Naive thymus-derived CD4-positive, alpha-beta T cell (primary cell): ENCODE results near the gene KIF16B. TPM values are rescaled to one million over a fixed set of nuclear protein-coding genes. Genes with fewer than 3 reads are reported as not detected.

Source experiments
- ATAC-seq: fragments of 150-1000 bp; cut with Tn5 transposase; 2 replicates; pipeline ENCODE4 v1.10.0; 2021; ENCODE audit warnings: mild to moderate bottlenecking, moderate library complexity
- CTCF ChIA-PET: fragments of 350-600 bp; sonication (Branson Sonifier 250); formaldehyde crosslinking; loops from one replicate; lab custom pipeline; 2021; ENCODE audit warnings: antibody characterized with exemption; lab: Charles Lee
- POLR2A ChIA-PET: fragments of 350-600 bp; sonication (Branson Sonifier 250); formaldehyde crosslinking; loops from one replicate; lab custom pipeline; 2021; ENCODE audit warnings: antibody characterized with exemption, inconsistent platforms; lab: Charles Lee
- DNase-seq, 9 donors: peaks; one replicate each; pipeline versions ENCODE4 v3.0.0 to v3.0.0-alpha.2; 2020 to 2022; ENCODE audit warnings: mixed read lengths in 1 of 9
- H3K27ac ChIP-seq: one replicate; pipeline ENCODE4 v1.7.0; 2013; ENCODE audit warnings: mild to moderate bottlenecking, low read depth, low read length, moderate library complexity
- H3K27me3 ChIP-seq, 2 donors: one replicate each; pipeline ENCODE4 v1.7.0; 2013; ENCODE audit warnings: low read length in 2 of 2, mild to moderate bottlenecking in 2 of 2, moderate library complexity in 2 of 2; ENCODE audit not compliant: control insufficient read depth in 2 of 2, insufficient read depth in 2 of 2
- H3K36me3 ChIP-seq, 3 experiments: 1 replicate in 2 of 3; 2 replicates in 1 of 3; pipeline ENCODE4 v1.7.0; 2013; ENCODE audit warnings: low read length in 3 of 3, mild to moderate bottlenecking in 3 of 3, moderate library complexity in 1 of 3; ENCODE audit not compliant: insufficient read depth in 3 of 3, control insufficient read depth in 2 of 3
- H3K4me1 ChIP-seq, 2 donors: one replicate each; pipeline ENCODE4 v1.7.0; 2013; ENCODE audit warnings: low read length in 2 of 2, mild to moderate bottlenecking in 2 of 2, moderate library complexity in 1 of 2; ENCODE audit not compliant: control insufficient read depth in 2 of 2, insufficient read depth in 2 of 2
- H3K4me3 ChIP-seq: 2 replicates; pipeline ENCODE4 v1.7.0; 2013; ENCODE audit warnings: mild to moderate bottlenecking, low read length
- H3K9me3 ChIP-seq, 3 experiments: 1 replicate in 2 of 3; 2 replicates in 1 of 3; pipeline ENCODE4 v1.7.0; 2013; ENCODE audit warnings: low read length in 3 of 3; ENCODE audit not compliant: control insufficient read depth in 2 of 3
- H3K27ac Mint-ChIP-seq, 9 donors: one replicate each; pipeline ENCODE4 v1.8.0; 2020 to 2022; ENCODE audit warnings: mixed read lengths in 9 of 9, mild to moderate bottlenecking in 8 of 9, moderate library complexity in 5 of 9, inconsistent platforms in 2 of 9
- H3K27me3 Mint-ChIP-seq, 5 donors: one replicate each; pipeline ENCODE4 v1.8.0; 2021 to 2022; ENCODE audit warnings: mixed read lengths in 5 of 5, mild to moderate bottlenecking in 1 of 5
- H3K36me3 Mint-ChIP-seq, 5 donors: one replicate each; pipeline ENCODE4 v1.8.0; 2020 to 2022; ENCODE audit warnings: mixed read lengths in 5 of 5, mild to moderate bottlenecking in 3 of 5, inconsistent platforms in 1 of 5
- H3K4me1 Mint-ChIP-seq, 7 donors: one replicate each; pipeline ENCODE4 v1.8.0; 2020 to 2022; ENCODE audit warnings: mixed read lengths in 7 of 7, mild to moderate bottlenecking in 3 of 7, inconsistent platforms in 1 of 7
- H3K4me3 Mint-ChIP-seq, 10 donors: one replicate each; pipeline ENCODE4 v1.8.0; 2020 to 2022; ENCODE audit warnings: mild to moderate bottlenecking in 10 of 10, mixed read lengths in 10 of 10, moderate library complexity in 6 of 10, inconsistent platforms in 2 of 10
- H3K9me3 Mint-ChIP-seq, 11 donors: one replicate each; pipeline ENCODE4 v1.8.0; 2020 to 2022; ENCODE audit warnings: mixed read lengths in 11 of 11, mild to moderate bottlenecking in 4 of 11, inconsistent platforms in 1 of 11, moderate library complexity in 1 of 11
- intact Hi-C, 2 donors: fragments of 100-400 bp; cut with micrococcal nuclease; formaldehyde crosslinking; loops; one replicate each; pipeline ENCODE4 v1.15.1; 2023
- polyA plus RNA-seq, 2 donors: library from polyadenylated mRNA; unstranded; fragments of 300-500 nt; fragmentation: Illumina TruSeq; gene quantifications; one replicate each; pipeline ENCODE4 v1.2.3, GENCODE V29; 2021
- total RNA-seq, 6 experiments: library from RNA in 5 of 6; stranded (reverse) in 5 of 6; gene quantifications; 1 replicate in 5 of 6; 2 replicates in 1 of 6; pipeline ENCODE4 v1.2.3 and lab custom pipeline; 2021 to 2026

The KIF16B gene
- total and polyA plus RNA-seq, 7 experiments from 2014 or later, result 6.0 to 13.7 (median 10.3) TPM

DNA sequence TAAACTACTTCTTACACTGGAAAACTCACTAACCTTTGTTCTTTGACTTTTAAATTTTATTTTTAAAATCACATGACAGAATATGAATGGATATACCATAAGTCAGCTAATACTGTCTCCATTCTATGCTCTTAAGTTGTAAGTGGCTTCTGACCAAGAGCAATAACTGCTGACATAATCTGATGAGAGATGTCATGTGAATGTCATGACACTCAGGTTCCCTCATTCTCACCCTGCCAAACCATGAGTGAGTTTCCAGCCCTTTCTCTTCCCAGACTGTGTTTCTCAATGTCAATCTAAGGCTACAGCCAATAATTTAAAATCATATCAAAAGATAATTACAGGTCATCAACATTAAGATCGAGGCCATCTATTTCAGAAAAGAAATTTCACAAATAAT, 39.7 kb downstream of the KIF16B start:
- no peaks in the 10 kb centered on the region for H3K9me3 ChIP-seq
- no peak overlapping the region for H3K27ac ChIP-seq
- no peaks in the 10 kb centered on the region for H3K4me1 ChIP-seq
- H3K27ac Mint-ChIP-seq, result no peak overlapping the region
- DNase-seq (no peak), ATAC-seq (no peak)
- intact Hi-C loops, result no loop called here
- CTCF ChIA-PET, result no interaction called here
- peaks cover 0 to 9% (median 0%) of the 10 kb centered on the region in 7 donors for H3K4me1 Mint-ChIP-seq
- no peak overlapping the region for H3K4me3 ChIP-seq
- H3K36me3 ChIP-seq, result peaks cover 0 to 4% (median 0%) of the 10 kb centered on the region in 3 experiments
- H3K4me3 Mint-ChIP-seq, result no peak overlapping the region
- H3K36me3 Mint-ChIP-seq, result peaks cover 0 to 23% (median 9%) of the 10 kb centered on the region in 5 donors
- POLR2A ChIA-PET, result no interaction called here
- H3K27me3 Mint-ChIP-seq, result no peaks in the 10 kb centered on the region
- no peaks in the 10 kb centered on the region for H3K9me3 Mint-ChIP-seq
- no peaks in the 10 kb centered on the region for H3K27me3 ChIP-seq

DNA sequence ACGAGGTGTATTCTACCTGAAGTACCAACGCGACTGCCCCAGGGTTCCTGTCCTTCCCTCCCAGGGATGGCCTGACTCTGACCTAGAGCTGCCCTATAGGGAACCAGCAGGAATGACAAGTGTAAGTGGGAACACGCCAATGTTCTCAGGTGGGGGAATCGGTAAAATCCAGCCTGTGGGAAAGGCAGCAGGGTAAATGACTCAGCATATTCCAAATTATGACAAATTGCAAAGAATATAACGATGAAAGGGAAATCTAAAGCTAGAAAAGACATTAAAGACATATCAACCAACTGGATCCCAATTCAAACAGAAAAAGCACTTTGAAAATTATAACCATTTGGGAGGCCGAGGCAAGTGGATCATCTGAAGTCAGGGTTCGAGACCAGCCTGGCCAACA, 41.8 kb downstream of the KIF16B start:
- Histone ChIP-seq H3K27ac (no peak overlapping the region), H3K36me3 (peaks cover 0 to 10% (median 0%) of the 10 kb centered on the region in 3 experiments), H3K27me3 (no peaks in the 10 kb centered on the region), H3K9me3 (no peaks in the 10 kb centered on the region), H3K4me3 (no peak overlapping the region), H3K4me1 (no peaks in the 10 kb centered on the region)
- ATAC-seq (no peak), DNase-seq (no peak)
- ChIA-PET CTCF (no interaction called here), POLR2A (no interaction called here)
- Mint-ChIP-seq H3K36me3 (peaks cover 6 to 34% (median 20%) of the 10 kb centered on the region in 5 donors), H3K4me1 (no peaks in the 10 kb centered on the region), H3K4me3 (no peak overlapping the region), H3K27me3 (no peaks in the 10 kb centered on the region), H3K9me3 (no peaks in the 10 kb centered on the region), H3K27ac (no peak overlapping the region)
- intact Hi-C loops, result no loop called here

DNA sequence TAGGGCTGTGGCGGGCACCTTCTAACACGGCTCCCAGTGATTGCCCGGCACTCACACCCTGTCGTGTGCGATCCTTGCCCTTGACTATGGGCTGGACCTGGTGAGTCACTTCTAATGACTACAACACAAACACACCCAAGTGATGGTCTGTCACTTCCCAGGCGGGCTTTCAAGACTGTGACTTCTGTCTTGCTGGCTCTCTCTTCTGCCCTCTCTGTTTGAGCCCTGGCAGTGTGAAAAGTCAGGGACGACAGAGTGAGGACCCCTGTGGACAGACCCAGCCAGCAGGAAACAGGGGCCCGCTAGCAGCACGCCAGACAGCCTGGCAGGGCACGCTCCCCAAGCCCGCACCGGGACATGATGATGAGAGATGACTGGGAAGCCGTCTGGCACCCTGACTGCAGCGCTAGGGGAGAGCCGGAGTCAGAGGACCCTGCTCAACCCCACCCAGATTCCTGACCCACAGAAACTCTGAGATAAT, 43.0 kb downstream of the KIF16B start:
- H3K4me3 Mint-ChIP-seq, result no peak overlapping the region
- CTCF ChIA-PET, result no interaction called here

DNA sequence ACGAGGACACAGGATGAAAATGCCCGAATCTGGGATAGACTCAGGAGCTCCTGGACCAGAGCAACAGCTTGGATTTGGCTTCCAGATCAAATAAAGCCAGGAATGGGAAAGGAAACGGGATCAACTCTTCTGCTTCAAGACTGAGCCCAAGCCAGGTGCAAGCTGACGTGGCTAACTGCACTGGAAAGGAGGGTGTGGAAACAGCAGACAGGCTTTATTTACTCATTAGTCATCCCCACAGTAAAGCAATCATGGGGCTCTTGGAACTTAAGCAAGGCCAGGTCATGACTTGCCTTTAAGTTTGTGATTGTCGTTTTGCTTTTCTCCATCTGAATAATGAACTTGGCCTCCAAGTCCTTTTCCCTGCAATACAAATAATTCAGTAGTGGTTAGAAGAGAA, 45.2 kb downstream of the KIF16B start:
- POLR2A ChIA-PET, result no interaction called here
- ATAC-seq (no peak), DNase-seq (no peak)
- intact Hi-C loops, result no loop called here
- Histone ChIP-seq H3K36me3 (peaks cover 0 to 15% (median 0%) of the 10 kb centered on the region in 3 experiments), H3K27ac (no peak overlapping the region), H3K4me1 (no peaks in the 10 kb centered on the region), H3K27me3 (no peaks in the 10 kb centered on the region), H3K4me3 (no peak overlapping the region), H3K9me3 (no peaks in the 10 kb centered on the region)
- peaks cover 20 to 66% (median 52%) of the 10 kb centered on the region in 5 donors for H3K36me3 Mint-ChIP-seq
- H3K9me3 Mint-ChIP-seq, result peaks cover 0 to 11% (median 5%) of the 10 kb centered on the region in 11 donors
- H3K27me3 Mint-ChIP-seq, result no peaks in the 10 kb centered on the region
- H3K4me3 Mint-ChIP-seq, result no peak overlapping the region
- H3K4me1 Mint-ChIP-seq, result no peaks in the 10 kb centered on the region
- no peak overlapping the region for H3K27ac Mint-ChIP-seq
- CTCF ChIA-PET, result no interaction called here

More for the DNA sequence above, 43.0 kb downstream of the KIF16B start:
- H3K27me3 ChIP-seq, result no peaks in the 10 kb centered on the region
- Mint-ChIP-seq H3K36me3 (peaks cover 8 to 44% (median 31%) of the 10 kb centered on the region in 5 donors), H3K9me3 (peaks cover 0 to 6% (median 2%) of the 10 kb centered on the region in 11 donors), H3K27ac (peak overlapping the region in 1 of 9 donors; percentile 28), H3K4me1 (no peaks in the 10 kb centered on the region), H3K27me3 (no peaks in the 10 kb centered on the region)
- intact Hi-C loops, result no loop called here
- ATAC-seq, result no peak
- H3K4me3 ChIP-seq, result no peak overlapping the region
- H3K4me1 ChIP-seq, result no peaks in the 10 kb centered on the region
- POLR2A ChIA-PET, result no interaction called here
- peaks cover 0 to 14% (median 0%) of the 10 kb centered on the region in 3 experiments for H3K36me3 ChIP-seq
- no peak for DNase-seq
- H3K9me3 ChIP-seq, result no peaks in the 10 kb centered on the region
- H3K27ac ChIP-seq, result no peak overlapping the region

DNA sequence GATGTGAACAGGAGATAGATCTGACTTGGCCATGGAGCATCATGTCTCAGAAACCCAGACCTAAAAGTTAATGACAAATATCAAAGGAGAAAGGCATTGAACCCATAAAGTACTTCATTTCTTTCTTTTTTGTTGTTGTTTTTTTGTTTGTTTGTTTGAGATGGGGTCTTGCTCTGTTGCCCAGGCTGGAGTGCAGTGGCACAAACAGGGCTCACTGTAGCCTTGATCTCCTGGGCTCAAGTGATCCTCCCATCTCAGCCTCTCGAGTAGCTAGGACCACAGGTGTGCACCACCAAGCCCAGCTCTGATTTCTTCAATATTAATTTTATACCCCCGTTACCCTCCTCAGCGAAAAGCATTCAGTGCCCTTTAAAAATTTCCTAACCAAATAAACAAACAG, 45.8 kb downstream of the KIF16B start:
- CTCF ChIA-PET, result no interaction called here
- no peak for ATAC-seq

DNA sequence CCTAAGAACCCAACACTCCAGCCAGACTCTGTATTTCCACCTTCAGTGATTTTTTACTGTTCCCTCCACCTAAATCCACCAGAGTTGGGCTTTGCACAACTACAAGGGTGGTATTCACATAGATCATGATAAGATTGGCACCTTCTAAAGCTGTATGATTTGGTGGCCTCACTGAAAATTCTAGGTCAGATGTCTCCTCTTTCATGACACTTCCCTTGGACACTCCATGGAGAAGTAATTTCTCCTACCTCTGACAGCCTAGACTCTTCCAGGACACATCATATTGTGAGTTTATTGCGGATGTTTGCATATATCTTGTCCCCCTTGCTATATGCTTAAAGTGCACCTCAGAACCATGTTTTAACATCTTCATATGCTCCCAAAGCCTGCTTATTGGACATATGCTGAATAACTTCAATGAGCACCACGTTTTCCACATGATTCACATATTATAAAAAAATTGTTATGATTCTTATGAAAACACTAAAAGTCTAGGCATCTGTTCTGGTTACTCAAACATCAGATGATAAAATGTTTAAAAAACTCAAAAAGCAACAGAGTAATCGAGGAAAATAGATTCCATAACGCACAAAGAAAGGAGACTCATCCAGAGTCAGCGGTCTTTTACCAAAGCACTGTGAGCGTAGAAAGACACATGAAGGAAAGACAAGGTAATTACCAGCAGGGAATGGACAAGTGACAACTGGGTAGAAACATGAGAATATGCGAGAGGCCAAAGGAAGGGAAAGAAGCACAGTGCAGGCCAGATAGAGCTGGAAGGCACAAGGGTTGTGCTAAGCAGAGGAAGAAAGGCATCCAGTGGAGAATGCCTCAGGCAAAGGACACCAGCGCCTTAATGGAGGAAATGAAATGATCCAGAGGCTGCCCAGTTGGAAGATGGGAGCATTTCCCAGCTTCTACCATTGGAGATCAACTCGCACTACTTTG, 46.5 kb downstream of the KIF16B start:
- Histone ChIP-seq H3K27ac (no peak overlapping the region), H3K27me3 (no peaks in the 10 kb centered on the region), H3K9me3 (no peaks in the 10 kb centered on the region), H3K36me3 (peaks cover 0 to 15% (median 0%) of the 10 kb centered on the region in 3 experiments), H3K4me3 (no peak overlapping the region), H3K4me1 (no peaks in the 10 kb centered on the region)
- Mint-ChIP-seq H3K9me3 (peaks cover 0 to 11% (median 5%) of the 10 kb centered on the region in 11 donors), H3K27me3 (no peaks in the 10 kb centered on the region), H3K4me1 (no peaks in the 10 kb centered on the region), H3K27ac (no peak overlapping the region), H3K4me3 (no peak overlapping the region), H3K36me3 (peaks cover 20 to 78% (median 55%) of the 10 kb centered on the region in 5 donors)
- ChIA-PET CTCF (no interaction called here), POLR2A (no interaction called here)
- intact Hi-C loops, result no loop called here
- ATAC-seq (no peak), DNase-seq (no peak)

More for the DNA sequence above, 45.8 kb downstream of the KIF16B start:
- Mint-ChIP-seq H3K27me3 (no peaks in the 10 kb centered on the region), H3K27ac (no peak overlapping the region), H3K36me3 (peaks cover 20 to 72% (median 52%) of the 10 kb centered on the region in 5 donors), H3K9me3 (peaks cover 0 to 11% (median 5%) of the 10 kb centered on the region in 11 donors), H3K4me1 (no peaks in the 10 kb centered on the region), H3K4me3 (no peak overlapping the region)
- Histone ChIP-seq H3K9me3 (no peaks in the 10 kb centered on the region), H3K4me1 (no peaks in the 10 kb centered on the region), H3K27me3 (no peaks in the 10 kb centered on the region), H3K27ac (no peak overlapping the region), H3K4me3 (no peak overlapping the region), H3K36me3 (peaks cover 0 to 15% (median 0%) of the 10 kb centered on the region in 3 experiments)
- intact Hi-C loops, result no loop called here
- no peak for DNase-seq
- POLR2A ChIA-PET, result no interaction called here
